HG03280 (cell line): ENCODE results near the gene INHBC.
A peak's percentile ranks its signal among the peaks of the same experiment; 100 is the strongest.
"Not testable (repeated sequence)": the region's sequence is repeated elsewhere in the genome, so short reads cannot be mapped to it uniquely, and the experiment has no call there.

Experiments
- ATAC-seq: cut with Tn5 transposase; IDR thresholded peaks from one replicate; pipeline ENCODE4 v1.9.1; 2021; ENCODE audit warnings: mild to moderate bottlenecking, moderate library complexity; ENCODE audit not compliant: unreplicated experiment

Gene INHBC

DNA sequence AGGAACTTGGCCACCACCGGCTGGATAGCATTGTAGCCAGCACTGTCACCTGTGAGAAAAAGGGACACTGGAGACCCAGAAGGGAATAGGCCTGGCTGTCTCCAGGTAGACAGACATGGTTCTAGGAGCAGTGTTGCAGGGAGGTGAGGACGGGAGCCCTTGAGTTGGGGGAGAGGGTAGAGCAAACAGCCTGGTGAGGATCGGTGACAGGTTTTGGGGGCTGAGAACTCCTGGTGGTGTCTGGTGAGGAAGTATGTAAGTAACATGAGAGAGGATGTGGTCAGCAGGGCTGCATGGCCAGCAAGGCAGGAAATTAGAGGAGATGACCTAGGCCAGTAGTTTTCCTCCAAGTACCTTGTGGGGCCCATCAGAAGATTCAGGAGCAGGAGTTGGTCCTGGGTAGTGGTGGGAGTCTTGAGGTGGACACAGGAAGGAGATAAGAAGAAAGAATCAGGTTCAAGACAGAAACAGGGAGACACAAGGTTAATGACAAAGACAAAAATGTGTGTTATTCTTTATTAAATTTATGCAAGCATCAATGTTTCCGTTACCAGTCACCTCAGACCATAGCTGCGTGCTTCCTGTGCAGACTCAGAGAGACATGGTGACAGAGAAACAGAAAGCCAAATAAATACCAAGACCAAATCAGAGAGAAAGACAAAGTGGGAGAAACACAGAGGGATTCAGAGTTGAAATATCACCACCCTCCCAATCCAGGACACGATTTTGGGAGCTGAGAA, 45.0 kb downstream of the INHBC start, which contains the start of gene ARHGAP9:
Gene ARHGAP9, minus strand, starts transcription at position 491 of the 740 bp plus-strand sequence. Its CDS starts 460 bp downstream, at position 31.
- no peak for ATAC-seq

DNA sequence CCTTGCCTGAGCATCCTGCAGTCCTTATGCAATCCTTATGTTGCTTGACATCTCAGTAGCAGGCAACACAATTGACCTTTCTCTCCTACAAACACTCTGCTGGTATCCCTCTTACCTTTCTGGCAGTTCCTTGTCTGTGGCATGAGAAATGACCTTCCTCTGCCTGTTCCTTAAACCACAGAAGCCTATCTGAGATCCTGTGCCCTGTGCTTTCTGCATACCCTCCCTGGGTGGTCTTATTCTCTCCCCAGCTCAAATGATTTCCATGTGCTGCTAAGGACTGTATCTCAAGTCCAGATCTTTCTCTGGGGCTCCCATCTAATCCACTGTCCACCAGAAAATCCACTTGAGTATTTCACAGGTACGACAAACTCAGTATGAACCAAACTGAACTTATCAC, 47.1 kb downstream of the INHBC start:
- no peak for ATAC-seq

DNA sequence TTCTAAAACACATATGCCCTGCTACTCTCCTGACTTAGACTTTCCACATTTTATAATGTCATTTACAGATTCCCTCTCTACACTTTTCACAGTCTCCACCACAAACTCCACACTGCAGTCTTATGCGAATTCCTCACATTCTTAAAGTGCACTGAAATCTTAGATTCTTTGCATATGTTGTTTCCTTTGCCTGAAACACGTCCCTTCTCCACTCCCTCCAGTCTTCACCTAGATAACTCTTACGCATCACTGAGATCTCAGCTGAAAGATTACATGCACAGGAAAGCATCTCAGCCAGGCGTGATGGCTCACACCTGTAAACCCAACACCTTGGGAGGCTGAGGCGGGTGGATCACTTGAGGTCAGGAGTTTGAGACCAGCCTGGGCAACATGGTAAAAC, 48.9 kb downstream of the INHBC start:
- ATAC-seq, result no peak

DNA sequence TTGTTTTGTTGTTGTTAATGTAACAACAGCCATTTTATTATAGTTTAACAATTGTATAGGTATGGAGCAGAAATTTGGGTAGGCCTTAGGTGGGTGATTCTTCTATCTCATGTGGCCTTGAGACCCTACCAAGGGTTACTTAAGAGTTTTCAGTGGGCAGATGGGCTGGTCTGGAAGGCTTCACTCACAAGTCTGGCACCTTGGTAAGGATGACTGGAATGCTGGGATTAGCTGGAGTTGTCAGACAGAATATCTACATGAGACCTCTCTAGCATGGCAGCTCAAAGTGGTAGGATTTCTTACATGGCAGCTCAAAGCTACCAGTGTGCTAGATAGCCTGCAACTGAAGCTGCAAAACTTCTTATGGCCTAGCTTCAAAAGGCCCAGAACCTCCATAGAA, 51.1 kb downstream of the INHBC start:
- no peak for ATAC-seq

- ATAC-seq, result no peak
These were observed 52.5 kb downstream of the INHBC start for GRCh38 chr12:57487055-57487596.

- peak; percentile 97 for ATAC-seq
These were observed 53.2 kb downstream of the INHBC start, which contains the start of gene MARS1 for GRCh38 chr12:57487597-57488401. MARS1 (plus strand) TSS chr12:57488068; CDS start chr12:57488091, 23 bp downstream.

DNA sequence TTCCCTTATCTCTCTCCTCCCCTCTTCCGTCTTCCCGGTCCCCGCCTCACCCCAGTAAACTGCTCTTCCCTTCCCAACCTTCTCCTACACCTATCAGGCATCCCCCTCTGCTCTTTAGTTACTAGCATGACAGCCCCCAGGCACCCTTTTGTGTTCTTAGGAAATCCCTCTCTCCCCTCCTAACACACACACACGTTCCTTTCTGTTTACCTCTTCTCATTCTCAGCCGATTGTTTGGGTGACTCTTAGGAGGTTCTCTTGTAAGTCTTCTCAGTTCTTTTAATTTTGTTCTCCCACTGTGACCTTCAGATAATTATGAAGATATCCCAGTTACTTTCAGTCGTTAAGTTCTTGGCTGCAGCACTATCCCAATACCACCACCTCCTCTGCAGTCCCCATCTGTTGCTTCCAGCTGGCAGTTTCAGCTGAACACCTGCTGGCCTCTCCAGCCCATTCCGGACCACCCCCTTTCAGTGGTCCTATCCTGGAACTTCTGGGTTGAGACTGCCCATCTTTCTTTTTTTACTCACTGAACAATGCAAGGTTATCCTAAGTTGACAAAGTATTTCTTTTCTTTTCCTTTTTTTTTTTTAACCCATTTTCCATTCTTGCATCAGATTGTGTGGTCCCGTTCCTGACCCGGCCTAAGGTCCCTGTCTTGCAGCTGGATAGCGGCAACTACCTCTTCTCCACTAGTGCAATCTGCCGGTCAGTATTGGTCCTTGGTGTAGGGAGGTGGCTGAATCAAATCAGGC, 54.0 kb downstream of the INHBC start:
- ATAC-seq, result no peak

- no peak for ATAC-seq
These were observed 54.6 kb downstream of the INHBC start for GRCh38 chr12:57489157-57489641.

GRCh38 chr12:57490126-57490525, 55.5 kb downstream of the INHBC start:
- no peak for ATAC-seq

DNA sequence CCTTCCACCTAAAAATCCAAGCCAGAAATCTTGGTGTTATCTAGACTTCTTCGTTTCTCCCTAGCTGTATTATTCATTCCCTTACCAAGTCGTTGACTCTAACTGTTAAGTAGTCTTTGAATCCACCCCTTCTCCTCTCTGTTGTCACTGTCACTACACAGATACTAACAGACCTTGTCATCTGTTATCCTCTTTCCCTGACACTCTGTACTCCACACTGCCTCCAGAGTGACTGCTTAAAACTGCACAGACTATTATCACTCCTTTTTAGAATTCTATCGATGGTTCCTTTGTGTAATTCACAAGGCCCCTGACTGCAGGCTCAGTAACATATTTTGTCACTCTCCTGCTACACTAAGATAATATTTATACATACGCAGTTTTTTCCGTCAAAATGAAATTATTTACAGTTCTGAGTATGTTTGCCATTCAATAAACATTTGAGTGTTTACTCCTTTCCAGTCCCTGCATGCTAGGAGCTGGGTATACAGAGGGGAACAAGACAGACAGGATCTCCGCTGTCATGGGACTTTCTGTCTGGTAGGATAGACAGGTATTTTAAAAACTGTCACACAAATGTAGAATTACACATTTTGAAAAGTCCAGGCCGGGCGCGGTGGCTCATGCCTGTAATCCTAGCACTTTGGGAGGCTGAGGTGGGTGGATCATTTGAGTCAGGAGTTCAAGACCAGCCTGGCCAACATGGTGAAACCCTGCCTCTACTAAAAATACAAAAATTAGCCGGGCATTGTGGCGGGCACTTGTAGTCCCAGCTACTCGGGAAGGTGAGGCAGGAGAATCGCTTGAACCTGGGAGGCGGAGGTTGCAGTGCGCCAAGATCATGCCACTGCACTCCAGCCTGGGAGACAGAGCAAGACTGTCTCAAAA, 57.1 kb downstream of the INHBC start:
- no peak for ATAC-seq

DNA sequence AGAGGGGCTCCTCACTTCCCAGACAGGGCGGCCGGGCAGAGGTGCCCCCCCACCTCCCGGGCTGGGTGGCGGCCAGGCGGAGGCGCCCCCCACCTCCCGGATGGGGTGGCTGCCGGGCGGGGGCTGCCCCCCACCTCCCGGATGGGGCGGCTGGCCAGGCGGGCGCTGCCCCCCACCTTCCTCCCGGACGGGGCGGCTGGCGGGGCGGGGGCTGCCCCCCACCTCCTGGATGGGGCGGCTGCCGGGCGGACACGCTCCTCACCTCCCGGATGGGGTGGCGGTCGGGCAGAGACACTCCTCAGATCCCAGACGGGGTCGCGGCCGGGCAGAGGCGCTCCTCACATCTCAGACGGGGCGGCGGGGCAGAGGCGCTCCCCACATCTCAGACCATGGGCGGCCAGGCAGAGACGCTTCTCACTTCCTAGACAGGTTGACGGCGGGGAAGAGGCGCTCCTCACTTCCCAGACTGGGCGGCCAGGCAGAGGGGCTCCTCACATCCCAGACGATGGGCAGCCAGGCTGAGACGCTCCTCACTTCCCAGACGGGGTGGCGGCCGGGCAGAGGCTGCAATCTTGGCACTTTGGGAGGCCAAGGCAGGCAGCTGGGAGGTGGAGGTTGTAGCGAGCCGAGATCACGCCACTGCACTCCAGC, 60.6 kb downstream of the INHBC start:
- not testable (repeated sequence) for ATAC-seq

GRCh38 chr12:57496822-57497221, 62.2 kb downstream of the INHBC start:
- no peak for ATAC-seq

DNA sequence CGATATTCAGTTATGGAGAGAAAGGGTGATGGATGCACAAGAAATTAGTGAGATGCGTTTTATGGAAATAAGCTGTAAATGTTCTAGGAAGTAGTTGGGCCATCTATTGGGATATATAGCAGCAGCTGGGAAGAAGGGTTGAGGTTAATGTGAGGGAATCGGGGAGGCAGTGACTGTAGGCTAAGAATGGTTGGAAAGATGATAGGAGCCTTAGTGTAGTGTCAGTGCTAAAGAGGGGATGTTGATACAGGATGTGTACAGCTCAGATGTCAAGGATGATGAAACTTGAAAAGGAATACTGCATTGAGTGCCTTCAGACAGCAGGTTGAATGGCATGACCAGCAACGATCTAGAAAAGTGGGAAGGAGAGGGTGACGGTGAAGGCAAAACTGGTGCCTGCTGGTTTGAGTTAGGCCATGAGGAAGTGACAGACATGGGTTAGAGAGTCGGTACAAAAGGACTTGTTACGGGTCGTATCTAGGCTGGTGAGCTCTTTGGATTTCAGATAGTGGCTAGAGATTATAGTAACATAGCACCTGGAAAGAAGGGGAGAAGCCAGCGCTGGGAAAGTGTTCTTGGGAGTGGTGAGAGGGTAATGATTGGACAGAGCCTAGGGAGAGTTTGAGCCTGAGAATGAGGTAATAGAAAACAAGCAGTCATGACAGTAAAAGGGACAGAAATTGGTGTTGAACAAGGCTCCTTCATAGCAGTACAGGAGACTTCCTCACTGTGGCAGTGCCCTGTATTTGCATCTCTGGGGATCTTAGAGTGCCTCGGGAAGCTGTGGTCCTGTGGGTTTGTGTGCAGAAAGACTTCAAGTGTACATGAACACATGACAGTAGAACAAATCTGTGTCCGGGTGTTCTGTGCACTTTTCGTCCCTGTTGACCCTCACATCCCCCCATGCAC, 62.9 kb downstream of the INHBC start:
- no peak for ATAC-seq

GRCh38 chr12:57498132-57498502, 63.5 kb downstream of the INHBC start:
- ATAC-seq, result no peak

- ATAC-seq, result no peak
These were observed 64.0 kb downstream of the INHBC start for GRCh38 chr12:57498571-57498970.

- ATAC-seq, result no peak
These were observed 65.6 kb downstream of the INHBC start for GRCh38 chr12:57500213-57500612.
